Measurements from ENCODE around the gene TPRN.

Gene TPRN

GRCh38 chr9:137223078-137223970 is 22.8 kb upstream of the TPRN start:
- DNase-seq, result peak; percentile 99

GRCh38 chr9:137222190-137223077 is 21.9 kb upstream of the TPRN start, which contains the start of gene RNF208:
RNF208 (minus strand) TSS chr9:137222240; CDS start chr9:137221212, 1,028 bp downstream.
- DNase-seq, result no peak

DNA sequence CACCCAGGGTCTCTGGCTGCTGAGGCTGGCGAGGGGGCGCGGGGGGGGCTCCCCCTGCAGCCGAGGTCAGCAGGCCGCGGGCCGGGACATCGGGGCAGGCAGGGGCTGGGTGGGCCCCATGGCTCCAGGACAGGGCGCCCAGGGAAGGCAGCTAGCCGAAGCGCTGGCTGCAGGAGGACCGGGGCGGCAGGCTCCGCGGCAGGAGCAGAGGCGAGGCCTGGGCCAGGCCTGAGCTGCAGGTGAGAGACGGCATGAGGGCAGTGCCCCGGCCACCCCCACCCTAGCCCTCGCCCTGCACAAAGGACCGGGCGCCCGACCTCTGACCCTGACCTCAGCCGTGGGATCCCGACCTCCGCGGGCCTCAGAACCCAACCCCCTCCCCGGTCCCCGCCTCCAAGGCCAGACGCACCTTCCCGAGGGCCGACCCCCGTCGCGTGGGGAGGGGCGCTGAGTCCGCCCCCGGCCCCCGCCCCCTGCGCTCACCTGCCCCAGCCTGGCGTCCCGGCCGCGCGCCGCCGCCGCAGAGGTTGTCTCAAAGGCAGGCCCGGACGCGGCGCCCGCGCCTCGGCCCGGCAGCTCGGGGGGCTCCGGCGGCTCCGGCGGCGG is 21.1 kb upstream of the TPRN start:
- no peak for DNase-seq

DNA sequence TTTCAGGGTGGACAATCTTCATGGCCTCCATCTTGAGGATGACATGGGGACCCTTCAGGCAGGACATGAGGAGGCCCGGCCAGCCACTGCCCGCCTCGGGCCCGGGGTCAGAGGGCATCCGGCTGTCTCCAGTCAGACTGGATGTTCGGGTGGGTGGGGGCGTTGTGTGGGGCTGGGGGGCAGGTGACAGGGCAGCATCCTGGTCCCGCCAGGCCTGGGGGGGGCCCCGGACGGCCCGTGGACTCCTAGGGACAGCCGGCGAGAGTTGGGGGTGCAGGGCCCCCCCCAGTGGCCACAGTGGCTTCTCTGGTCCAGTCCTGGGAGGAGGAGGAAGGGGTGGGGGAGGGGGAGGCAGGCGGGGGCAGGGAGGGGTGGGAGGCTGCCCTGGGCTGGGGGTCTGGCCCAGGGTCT is 20.6 kb upstream of the TPRN start:
- no peak for DNase-seq

DNA sequence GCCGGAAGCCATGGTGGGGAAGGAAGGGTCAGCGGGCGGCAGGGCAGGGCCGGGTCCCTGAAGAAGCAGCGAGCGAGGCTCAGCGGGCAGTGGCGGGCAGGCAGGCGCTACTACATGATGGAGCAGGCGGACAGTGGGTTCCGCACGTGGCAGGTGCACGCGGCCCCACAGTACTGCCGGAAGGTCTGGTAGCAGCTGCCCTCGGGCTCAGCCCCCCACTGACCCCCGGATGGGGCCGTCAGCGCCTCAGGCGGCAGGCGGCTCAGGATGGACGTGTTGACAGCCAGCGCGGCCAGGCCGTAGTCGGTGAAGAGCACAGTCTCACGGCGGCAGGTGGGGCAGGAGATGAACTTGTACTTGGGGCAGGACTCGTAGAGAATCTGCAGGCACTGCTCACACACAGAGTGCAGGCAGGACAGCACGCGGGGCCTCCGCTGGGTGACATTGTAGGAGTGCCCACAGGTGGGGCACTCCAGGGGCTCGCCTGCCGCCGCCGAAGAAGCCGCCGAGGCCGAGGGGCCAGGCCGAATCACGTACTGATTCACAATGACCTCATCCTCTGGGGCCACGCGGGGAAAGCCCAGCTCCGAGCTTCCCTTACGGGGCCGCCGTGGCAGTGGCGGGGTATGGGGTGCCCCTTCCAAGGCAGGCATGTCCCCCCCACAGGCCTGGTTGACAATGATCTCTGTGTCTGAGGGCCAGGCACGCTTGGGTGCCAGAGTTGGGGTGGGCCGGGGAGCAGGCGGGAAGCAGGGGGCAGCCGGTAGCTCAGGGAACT is 20.0 kb upstream of the TPRN start:
- no peak for DNase-seq

- DNase-seq, result no peak
These were observed 19.3 kb upstream of the TPRN start for GRCh38 chr9:137219757-137220316.

DNA sequence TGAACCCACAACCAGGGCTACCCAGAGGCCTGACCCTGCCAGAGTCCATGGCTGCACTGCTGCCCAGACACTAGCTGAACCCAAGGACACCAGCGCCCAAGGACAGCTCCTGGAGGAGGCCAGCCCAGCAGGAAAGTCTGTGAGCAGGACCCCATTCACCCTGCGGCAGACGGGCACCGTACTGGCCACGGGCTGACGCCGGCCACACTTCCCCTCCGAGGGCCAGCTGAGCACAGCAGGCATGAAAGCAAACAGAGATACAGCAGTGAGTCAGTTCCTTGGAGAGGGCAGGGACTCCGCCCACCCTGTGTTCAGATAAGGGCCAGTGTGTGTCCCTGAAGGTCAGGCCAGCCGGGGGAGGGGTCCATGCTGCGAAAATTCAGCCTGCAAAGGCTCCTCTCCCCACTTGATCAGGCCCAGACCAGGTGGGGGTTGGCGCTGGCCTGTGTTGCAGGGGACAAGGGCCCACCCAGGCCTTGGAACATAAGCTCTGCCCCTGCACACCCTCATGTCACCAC is 18.3 kb upstream of the TPRN start:
- no peak for DNase-seq

DNA sequence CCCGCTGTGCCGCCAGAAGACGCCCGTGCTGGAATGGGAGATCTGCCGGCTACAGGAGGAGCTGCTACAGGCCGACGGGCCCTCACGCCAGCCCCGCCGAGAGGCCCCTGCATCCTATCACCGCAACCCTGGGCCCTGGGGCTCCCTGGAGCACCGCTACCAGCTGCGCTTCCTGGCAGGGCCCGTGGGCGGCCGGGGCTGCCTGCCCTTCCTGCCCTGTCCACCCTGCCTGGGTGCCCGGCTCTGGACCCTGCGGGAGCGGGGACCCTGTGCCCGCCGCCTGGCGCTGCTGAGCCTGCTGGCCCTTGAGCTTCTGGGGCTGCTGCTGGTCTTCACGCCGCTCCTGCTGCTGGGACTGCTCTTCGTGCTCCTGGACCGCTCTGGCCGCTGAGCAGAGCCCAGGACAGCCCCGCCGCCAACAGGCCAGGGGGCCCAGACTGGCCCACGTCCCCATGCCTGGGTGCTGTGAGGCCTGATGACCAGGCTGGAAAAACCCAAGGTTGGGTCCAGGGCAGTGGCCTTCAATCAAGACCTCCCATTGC is 17.7 kb upstream of the TPRN start:
- DNase-seq, result no peak

DNA sequence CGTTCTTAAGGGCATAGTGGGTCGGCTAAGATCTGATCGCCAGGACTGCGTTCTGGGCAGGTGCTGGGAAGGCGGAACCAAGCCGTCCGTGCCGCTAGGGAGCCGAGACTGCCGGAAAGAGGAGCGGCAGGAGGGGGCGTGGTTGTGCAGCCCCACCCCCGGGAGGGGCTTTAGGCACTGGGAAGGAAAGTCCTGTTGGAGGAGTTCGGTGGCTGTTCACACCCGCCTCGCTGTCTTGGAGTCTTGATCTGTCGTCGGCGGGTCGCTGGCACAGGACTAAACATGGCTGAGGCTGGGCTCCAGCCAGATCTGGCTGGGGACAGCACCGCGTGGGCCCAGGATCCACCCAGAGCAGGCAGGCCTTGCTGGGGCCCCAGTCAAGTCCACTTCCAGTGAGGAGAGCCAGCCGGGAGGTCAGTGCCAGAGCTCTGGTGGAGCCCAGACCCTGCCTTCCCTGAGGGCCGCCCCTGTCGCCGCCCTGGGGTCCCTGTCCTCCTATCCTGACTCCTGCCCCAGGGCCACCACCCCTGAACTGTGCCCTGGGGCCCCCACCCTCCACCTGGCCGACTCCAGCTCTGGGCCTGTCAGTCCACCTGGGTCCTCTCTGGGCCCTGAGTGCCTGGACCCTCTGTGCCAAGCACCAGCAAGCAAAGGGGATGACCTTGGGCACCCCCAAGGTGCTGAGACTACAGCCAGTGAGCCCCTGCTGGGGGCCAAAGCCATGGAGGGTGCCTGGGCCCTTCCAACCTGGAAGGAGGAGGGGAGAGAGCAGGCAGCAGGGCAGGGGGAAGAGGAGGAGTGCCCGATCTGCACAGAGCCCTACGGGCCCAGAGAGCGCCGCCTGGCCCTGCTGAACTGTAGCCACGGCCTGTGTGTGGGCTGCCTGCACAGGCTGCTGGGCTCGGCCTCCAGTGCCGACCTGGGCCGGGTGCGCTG is 17.0 kb upstream of the TPRN start:
- DNase-seq, result no peak

- no peak for DNase-seq
These were observed 15.8 kb upstream of the TPRN start for GRCh38 chr9:137216188-137216965.

DNA sequence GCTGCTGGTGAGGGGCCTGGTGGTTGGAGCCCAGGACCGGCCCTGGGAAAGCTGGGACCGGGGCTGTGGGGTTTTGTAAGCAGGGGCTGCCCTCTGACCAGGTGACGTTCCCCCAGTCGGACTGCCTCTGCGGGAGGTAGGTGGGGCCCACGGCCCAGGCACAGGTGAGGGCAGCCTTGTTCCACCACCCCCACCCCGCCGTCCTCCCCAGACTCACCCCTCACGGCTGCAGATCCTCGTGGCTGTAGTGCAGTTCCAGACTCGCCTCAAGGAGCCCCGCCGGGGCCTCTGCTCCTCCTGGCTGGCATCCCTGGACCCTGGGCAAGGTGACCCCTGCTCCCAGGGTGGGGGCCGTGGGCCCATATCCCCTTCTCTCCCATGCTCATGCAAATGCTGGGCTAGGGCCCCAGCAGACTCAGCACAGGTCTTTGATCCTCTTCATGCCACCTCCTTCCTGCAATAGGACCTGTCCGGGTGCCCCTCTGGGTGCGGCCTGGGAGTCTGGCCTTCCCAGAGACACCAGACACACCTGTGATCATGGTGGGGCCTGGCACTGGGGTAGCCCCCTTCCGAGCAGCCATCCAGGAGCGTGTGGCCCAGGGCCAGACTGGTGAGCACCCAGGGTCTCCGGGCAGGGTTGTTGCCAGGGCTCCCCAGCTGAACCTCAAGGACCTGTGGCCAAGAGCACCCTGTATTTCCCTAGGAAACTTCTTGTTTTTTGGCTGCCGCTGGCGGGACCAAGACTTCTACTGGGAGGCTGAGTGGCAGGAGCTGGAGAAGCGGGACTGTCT is 14.8 kb upstream of the TPRN start:
- no peak for DNase-seq

- DNase-seq, result no peak
These were observed 14.1 kb upstream of the TPRN start for GRCh38 chr9:137214620-137215019.

- DNase-seq, result no peak
These were observed 12.9 kb upstream of the TPRN start for GRCh38 chr9:137213160-137214060.

GRCh38 chr9:137212520-137212919 is 12.0 kb upstream of the TPRN start:
- no peak for DNase-seq

GRCh38 chr9:137211532-137211931 is 11.0 kb upstream of the TPRN start:
- DNase-seq, result no peak

DNA sequence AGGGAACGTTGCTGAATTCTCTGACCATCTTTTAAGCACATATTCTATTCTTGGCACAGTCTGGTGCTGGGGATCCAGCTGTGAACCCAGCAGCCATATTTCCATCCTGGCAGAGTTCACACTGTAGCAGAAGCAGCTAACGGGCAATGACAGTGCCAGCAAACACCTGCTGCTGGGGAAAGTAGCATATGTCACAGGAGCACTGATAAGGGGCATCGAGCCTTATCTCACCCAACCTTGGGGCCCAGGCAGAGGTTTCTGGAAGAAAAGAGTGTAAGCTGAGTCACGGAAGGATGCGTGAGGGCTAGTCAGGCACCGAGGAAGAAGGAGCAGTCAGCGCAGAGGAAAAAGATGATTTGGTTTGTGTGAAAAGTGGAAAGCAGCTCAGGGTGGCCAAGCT is 6.1 kb upstream of the TPRN start:
- no peak for DNase-seq

Measured in stimulated activated CD4-positive, alpha-beta T cell treated with anti-CD3 and anti-CD28 coated beads, Interleukin-12 subunit alpha, Interleukin-12 subunit beta, amount 100 ng/mL, for 4 hours (primary cell).